ENCODE measurements around the gene C8G. TPM values are rescaled to one million over a fixed set of nuclear protein-coding genes. Genes with fewer than 3 reads are reported as not detected.

The C8G gene
- total and polyA plus RNA-seq, 9 of the 15 experiments (the other 6 are each of a cell fraction or from before 2014, with no cell fraction given), result 0.35 to 5.9 (median 2.7) TPM; not detected in 2

DNA sequence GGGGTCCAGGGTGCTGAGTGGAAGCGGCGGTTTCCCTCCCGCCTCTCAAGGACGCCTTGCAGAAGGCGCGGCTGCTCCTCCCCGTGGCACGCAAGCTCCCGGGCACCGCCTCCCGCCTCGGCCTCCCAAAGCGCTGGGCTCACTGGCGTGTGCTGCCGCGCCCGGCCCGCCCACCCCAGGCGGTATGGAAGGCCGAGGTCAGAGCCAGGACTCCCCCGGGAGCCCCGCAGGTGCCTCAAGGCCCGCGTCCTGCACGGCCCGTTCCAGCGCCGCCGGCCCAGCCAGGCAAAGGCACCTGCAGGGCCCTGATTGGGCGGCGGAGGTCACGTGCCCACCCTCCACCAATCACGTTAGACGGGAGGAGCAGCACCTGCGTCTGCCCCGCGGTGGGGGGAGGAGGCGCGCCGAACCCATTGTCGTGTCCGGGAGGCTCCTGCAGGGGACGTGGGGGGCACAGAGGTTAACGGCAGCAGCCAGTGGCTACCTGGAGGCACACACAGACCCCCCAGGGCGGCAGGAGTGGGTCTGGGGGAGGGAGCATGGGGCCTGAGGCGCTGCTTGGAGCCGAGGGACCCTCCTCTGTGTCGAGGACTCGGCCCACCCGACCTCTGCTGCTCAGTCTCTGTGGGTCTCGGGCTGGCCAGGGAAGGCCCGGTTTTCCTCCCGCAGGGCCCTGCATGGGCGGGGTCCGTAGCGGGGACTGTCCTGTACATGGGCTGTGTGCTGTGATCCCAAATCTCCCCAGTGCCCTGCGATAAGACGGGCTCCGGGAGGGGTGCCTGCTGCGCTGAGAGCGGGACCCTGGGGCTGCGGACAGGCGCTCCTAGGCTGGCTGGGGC is 5.0 kb downstream of the C8G start (continued):
- TF ChIP-seq, protein P1, sequence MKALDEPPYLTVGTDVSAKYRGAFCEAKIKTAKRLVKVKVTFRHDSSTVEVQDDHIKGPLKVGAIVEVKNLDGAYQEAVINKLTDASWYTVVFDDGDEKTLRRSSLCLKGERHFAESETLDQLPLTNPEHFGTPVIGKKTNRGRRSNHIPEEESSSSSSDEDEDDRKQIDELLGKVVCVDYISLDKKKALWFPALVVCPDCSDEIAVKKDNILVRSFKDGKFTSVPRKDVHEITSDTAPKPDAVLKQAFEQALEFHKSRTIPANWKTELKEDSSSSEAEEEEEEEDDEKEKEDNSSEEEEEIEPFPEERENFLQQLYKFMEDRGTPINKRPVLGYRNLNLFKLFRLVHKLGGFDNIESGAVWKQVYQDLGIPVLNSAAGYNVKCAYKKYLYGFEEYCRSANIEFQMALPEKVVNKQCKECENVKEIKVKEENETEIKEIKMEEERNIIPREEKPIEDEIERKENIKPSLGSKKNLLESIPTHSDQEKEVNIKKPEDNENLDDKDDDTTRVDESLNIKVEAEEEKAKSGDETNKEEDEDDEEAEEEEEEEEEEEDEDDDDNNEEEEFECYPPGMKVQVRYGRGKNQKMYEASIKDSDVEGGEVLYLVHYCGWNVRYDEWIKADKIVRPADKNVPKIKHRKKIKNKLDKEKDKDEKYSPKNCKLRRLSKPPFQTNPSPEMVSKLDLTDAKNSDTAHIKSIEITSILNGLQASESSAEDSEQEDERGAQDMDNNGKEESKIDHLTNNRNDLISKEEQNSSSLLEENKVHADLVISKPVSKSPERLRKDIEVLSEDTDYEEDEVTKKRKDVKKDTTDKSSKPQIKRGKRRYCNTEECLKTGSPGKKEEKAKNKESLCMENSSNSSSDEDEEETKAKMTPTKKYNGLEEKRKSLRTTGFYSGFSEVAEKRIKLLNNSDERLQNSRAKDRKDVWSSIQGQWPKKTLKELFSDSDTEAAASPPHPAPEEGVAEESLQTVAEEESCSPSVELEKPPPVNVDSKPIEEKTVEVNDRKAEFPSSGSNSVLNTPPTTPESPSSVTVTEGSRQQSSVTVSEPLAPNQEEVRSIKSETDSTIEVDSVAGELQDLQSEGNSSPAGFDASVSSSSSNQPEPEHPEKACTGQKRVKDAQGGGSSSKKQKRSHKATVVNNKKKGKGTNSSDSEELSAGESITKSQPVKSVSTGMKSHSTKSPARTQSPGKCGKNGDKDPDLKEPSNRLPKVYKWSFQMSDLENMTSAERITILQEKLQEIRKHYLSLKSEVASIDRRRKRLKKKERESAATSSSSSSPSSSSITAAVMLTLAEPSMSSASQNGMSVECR (CRISPR knock-in tag; IDR thresholded peaks at IDR 0.05), result no peak
- TF ChIP-seq CEBPZ (IDR thresholded peaks at IDR 0.05; ENCODE audit: borderline replicate concordance, low read depth, low read length) (no peak), BCL6 (CRISPR knock-in tag; IDR thresholded peaks at IDR 0.05) (no peak), RBM34 (IDR thresholded peaks at IDR 0.05; ENCODE audit: borderline replicate concordance, insufficient read depth, low read length) (no peak), ZFX (CRISPR knock-in tag; IDR thresholded peaks at IDR 0.05) (peak; percentile 90), ZNF449 (CRISPR knock-in tag; IDR thresholded peaks at IDR 0.05) (no peak), TEAD1 (CRISPR knock-in tag; IDR thresholded peaks at IDR 0.05) (0 out of 4 replicates have a peak, but pooled peaks of 1 of the 2 experiments have one; percentile 28), BACH1 (tag; IDR thresholded peaks at IDR 0.05) (no peak), ZNF274 (IDR thresholded peaks at IDR 0.05; ENCODE audit: borderline replicate concordance, low read depth, low read length) (no peak), ZFP30 (CRISPR knock-in tag; IDR thresholded peaks at IDR 0.05; ENCODE audit: borderline replicate concordance) (no peak), DDX20 (tag; IDR thresholded peaks at IDR 0.05; ENCODE audit: low read depth) (no peak), NR2F6 (CRISPR knock-in tag; IDR thresholded peaks at IDR 0.05) (no peak), IRF9 (tag; IDR thresholded peaks at IDR 0.05) (no peak)
